IMR-90 (cell line): ENCODE results near the gene NOXA1. TPM values are rescaled to one million over a fixed set of nuclear protein-coding genes. Genes with fewer than 3 reads are reported as not detected.
"Not testable (repeated sequence)": the region's sequence is repeated elsewhere in the genome, so short reads cannot be mapped to it uniquely, and the experiment has no call there.

Source experiments
- ATAC-seq: fragments of 200-7000 bp; cut with Tn5 transposase; 2 replicates; pipeline ENCODE4 v1.9.1; 2020; ENCODE audit warnings: low read depth, mild to moderate bottlenecking, moderate library complexity
- BruUV-seq: library from RNA; stranded (reverse); fragments of 400-500 nt; replicated peaks from 2 replicates; lab custom pipeline; 2021; lab: Mats Ljungman, UMichigan
- CTCF ChIA-PET: fragments of 300-600 bp; formaldehyde crosslinking; extraction: SDS; loops from one replicate; lab custom pipeline; 2021; ENCODE audit warnings: antibody characterized with exemption; lab: Yijun Ruan, JAX
- POLR2A ChIA-PET: fragments of 300-600 bp; sonication (Branson Sonifier 250); formaldehyde crosslinking; loops from one replicate; lab custom pipeline; 2022; ENCODE audit warnings: antibody characterized with exemption; ENCODE audit not compliant: unreplicated experiment; lab: Charles Lee
- DNase-seq: peaks from one replicate; pipeline ENCODE4 v3.0.0; 2013
- H2AFZ ChIP-seq: replicated peaks from 2 replicates; pipeline ENCODE3; 2013; ENCODE audit warnings: low read length, mild to moderate bottlenecking; ENCODE audit not compliant: poor library complexity
- H2AK5ac ChIP-seq: 2 replicates; pipeline ENCODE4 v1.6.1; 2013; ENCODE audit warnings: low read depth, low read length, inconsistent platforms
- H2AK9ac ChIP-seq: replicated peaks from 2 replicates; pipeline ENCODE3; 2013; ENCODE audit warnings: mild to moderate bottlenecking, low read depth, low read length, moderate library complexity; ENCODE audit not compliant: poor library complexity
- H2BK120ac ChIP-seq: 2 replicates; pipeline ENCODE4 v1.6.1; 2013; ENCODE audit warnings: low read depth, low read length, inconsistent platforms
- H2BK15ac ChIP-seq: 3 replicates; pipeline ENCODE4 v1.6.1; 2013; ENCODE audit warnings: low read depth, low read length, inconsistent platforms
- H2BK20ac ChIP-seq: 2 replicates; pipeline ENCODE4 v1.6.1; 2013; ENCODE audit warnings: low read depth, mild to moderate bottlenecking, inconsistent platforms, low read length, moderate library complexity
- H2BK5ac ChIP-seq: 2 replicates; pipeline ENCODE4 v1.6.1; 2013; ENCODE audit warnings: mild to moderate bottlenecking, low read depth, low read length, inconsistent platforms; ENCODE audit not compliant: poor library complexity, severe bottlenecking
- H3K14ac ChIP-seq: replicated peaks from 2 replicates; pipeline ENCODE4 v1.6.1; 2013; ENCODE audit warnings: low read depth, low read length, inconsistent platforms
- H3K18ac ChIP-seq: 2 replicates; pipeline ENCODE4 v1.6.1; 2013; ENCODE audit warnings: low read depth, low read length, control low read depth
- H3K23ac ChIP-seq: 2 replicates; pipeline ENCODE4 v1.6.1; 2013; ENCODE audit warnings: low read depth, low read length, inconsistent platforms
- H3K27ac ChIP-seq: 2 replicates; pipeline ENCODE4 v1.5.1; 2013; ENCODE audit warnings: mild to moderate bottlenecking, control low read depth, low read length; ENCODE audit not compliant: insufficient read depth
- H3K27me3 ChIP-seq: 2 replicates; pipeline ENCODE4 v1.6.1; 2013; ENCODE audit warnings: low read length; ENCODE audit not compliant: control insufficient read depth, insufficient read depth
- H3K36me3 ChIP-seq: 2 replicates; pipeline ENCODE4 v1.6.1; 2013; ENCODE audit warnings: low read length, mixed read lengths; ENCODE audit not compliant: control insufficient read depth, insufficient read depth
- H3K4ac ChIP-seq: 2 replicates; pipeline ENCODE4 v1.6.1; 2013; ENCODE audit warnings: low read depth, low read length, inconsistent platforms
- H3K4me1 ChIP-seq: 2 replicates; pipeline ENCODE4 v1.6.1; 2013; ENCODE audit warnings: low read length, mixed read lengths; ENCODE audit not compliant: control insufficient read depth, insufficient read depth
- H3K4me2 ChIP-seq: 2 replicates; pipeline ENCODE4 v1.6.1; 2013; ENCODE audit warnings: low read depth, mild to moderate bottlenecking, control low read depth, low read length, moderate library complexity
- H3K4me3 ChIP-seq: 2 replicates; pipeline ENCODE4 v1.5.1; 2013; ENCODE audit warnings: low read depth, mild to moderate bottlenecking, control low read depth, low read length, moderate library complexity; ENCODE audit not compliant: insufficient read depth
- H3K56ac ChIP-seq: 2 replicates; pipeline ENCODE4 v1.6.1; 2013; ENCODE audit warnings: low read length, inconsistent platforms; ENCODE audit not compliant: insufficient read depth; ENCODE audit errors: extremely low read depth
- H3K79me1 ChIP-seq, 2 experiments: 2 replicates each; pipeline ENCODE4 v1.6.1; 2013; ENCODE audit warnings: low read length in 2 of 2, inconsistent platforms in 1 of 2, low read depth in 1 of 2
- H3K9ac ChIP-seq: 2 replicates; pipeline ENCODE4 v1.6.1; 2013; ENCODE audit warnings: low read depth, low read length, control low read depth
- H3K9me1 ChIP-seq: 2 replicates; pipeline ENCODE4 v1.6.1; 2013; ENCODE audit warnings: low read length, inconsistent platforms; ENCODE audit not compliant: insufficient read depth
- H3K9me3 ChIP-seq: 2 replicates; pipeline ENCODE4 v1.6.1; 2013; ENCODE audit warnings: low read length; ENCODE audit not compliant: control insufficient read depth, insufficient read depth
- H4K20me1 ChIP-seq: 2 replicates; pipeline ENCODE4 v1.6.1; 2013; ENCODE audit warnings: low read length, inconsistent platforms; ENCODE audit not compliant: insufficient read depth
- H4K5ac ChIP-seq: 2 replicates; pipeline ENCODE4 v1.6.1; 2013; ENCODE audit warnings: mild to moderate bottlenecking, low read depth, low read length, control low read depth
- H4K8ac ChIP-seq, 2 experiments: 2 replicates each; pipeline ENCODE4 v1.6.1; 2013; ENCODE audit warnings: low read depth in 2 of 2, low read length in 2 of 2, control low read depth in 1 of 2, inconsistent platforms in 1 of 2
- H4K91ac ChIP-seq: 2 replicates; pipeline ENCODE4 v1.6.1; 2013; ENCODE audit warnings: low read depth, low read length, inconsistent platforms; ENCODE audit not compliant: insufficient read depth
- RAD21 ChIP-seq: IDR thresholded peaks from 2 replicates; pipeline ENCODE4 v1.6.1; 2012; ENCODE audit warnings: low read length, improper control_type of control experiment
- SMC3 ChIP-seq: fragments of 150-350 bp; IDR thresholded peaks from 2 replicates; pipeline ENCODE4 v1.6.1; 2016; ENCODE audit warnings: low read depth, mild to moderate bottlenecking, antibody characterized with exemption, low read length, moderate library complexity
- WGBS, 2 experiments: methylation state at CpG; one replicate each; pipeline versions ENCODE4 v1.1.5 to v1.1.7; 2013; ENCODE audit warnings: missing lambda C conversion rate in 2 of 2; ENCODE audit not compliant: insufficient read length in 1 of 2; ENCODE audit errors: extremely low coverage in 2 of 2; 5-methylcytosine and 5-hydroxymethylcytosine counted together
- dilution Hi-C: fragments of 300-500 bp; cut with HindIII; formaldehyde crosslinking; loops from one replicate; pipeline ENCODE4 v1.14.3; 2018; ENCODE audit warnings: low sequenced_read_pairs; ENCODE audit not compliant: unreplicated experiment
- in situ Hi-C: fragments of 300-500 bp; cut with MboI; formaldehyde crosslinking; loops from 3 replicates; pipeline ENCODE4 v1.14.3; 2019; ENCODE audit warnings: low sequenced_read_pairs, inconsistent platforms, mixed read lengths
- intact Hi-C: fragments of 100-400 bp; cut with micrococcal nuclease; formaldehyde crosslinking; loops from 2 replicates; pipeline ENCODE4 v1.10.0; 2022
- polyA plus RNA-seq, 3 experiments: library from polyadenylated mRNA; depleted of rRNA; stranded (reverse); fragments of >200 nt; gene quantifications; 2 replicates each; pipeline ENCODE4 v1.2.3, GENCODE V29; 2012; ENCODE audit warnings: low replicate concordance in 1 of 3
- total RNA-seq: library from RNA; depleted of rRNA; stranded (reverse); fragments of >200 nt; gene quantifications from 2 replicates; pipeline ENCODE4 v1.2.3, GENCODE V29; 2012

Gene NOXA1
- total and polyA plus RNA-seq, 2 of the 4 experiments (the other 2 are of a cell fraction), result 0.17 TPM; not detected in 1

GRCh38 chr9:137409515-137409914, 13.7 kb upstream of the NOXA1 start:
- no peak overlapping the region for H3K56ac ChIP-seq
- H3K23ac ChIP-seq, result no peak overlapping the region
- TF ChIP-seq SMC3 (no peak), RAD21 (no peak)
- H2BK20ac ChIP-seq, result peak overlapping the region; percentile 16; the same call in 1 of the 2 replicates
- WGBS, 2 experiments, result 89% methylated on average over 7 of the region's 11 CpGs; no CpG with 5 or more reads in 1 of the 2 experiments
- no peak overlapping the region for H2BK120ac ChIP-seq
- H3K4me1 ChIP-seq, result peaks cover 29% of the 10 kb centered on the region
- no TSS peak for BruUV-seq
- H4K8ac ChIP-seq, result no peak overlapping the region
- no peak overlapping the region for H4K91ac ChIP-seq
- H3K4me2 ChIP-seq, result no peak overlapping the region
- no peak overlapping the region for H3K4ac ChIP-seq
- no peak overlapping the region for H2BK15ac ChIP-seq
- H3K4me3 ChIP-seq, result no peak overlapping the region
- intact Hi-C loops, result no loop called here
- H2AK5ac ChIP-seq, result no peak overlapping the region
- H3K9me3 ChIP-seq, result no peaks in the 10 kb centered on the region
- no peaks in the 10 kb centered on the region for H3K27me3 ChIP-seq
- no peak for DNase-seq
- H3K18ac ChIP-seq, result no peak overlapping the region
- H3K9me1 ChIP-seq, result peaks cover 9% of the 10 kb centered on the region
- dilution Hi-C loops, result no loop called here
- no peak overlapping the region for H2AK9ac ChIP-seq
- CTCF ChIA-PET, result no interaction called here
- H4K5ac ChIP-seq, result no peak overlapping the region
- H2BK5ac ChIP-seq, result no peak overlapping the region
- no peaks in the 10 kb centered on the region for H4K20me1 ChIP-seq
- in situ Hi-C loops, result no loop called here
- no peak overlapping the region for H3K9ac ChIP-seq
- H3K27ac ChIP-seq, result no peak overlapping the region
- H2AFZ ChIP-seq, result no peak overlapping the region
- no peak overlapping the region for H3K14ac ChIP-seq
- H3K36me3 ChIP-seq, result no peaks in the 10 kb centered on the region
- POLR2A ChIA-PET, result no interaction called here
- no peak for ATAC-seq
- H3K79me1 ChIP-seq, result peaks cover 11 to 29% of the 10 kb centered on the region in 2 experiments

- H3K23ac ChIP-seq, H3K27me3 ChIP-seq, BruUV-seq, H3K4me3 ChIP-seq, H2AFZ ChIP-seq, DNase-seq, H3K9ac ChIP-seq, CTCF ChIA-PET, H3K9me1 ChIP-seq, H3K36me3 ChIP-seq, in situ Hi-C loops, H3K18ac ChIP-seq, H4K20me1 ChIP-seq, H2AK9ac ChIP-seq, H4K8ac ChIP-seq, H2BK15ac ChIP-seq, H4K5ac ChIP-seq, H3K9me3 ChIP-seq, ATAC-seq, H3K14ac ChIP-seq, dilution Hi-C loops, H3K4me2 ChIP-seq, POLR2A ChIA-PET, H3K56ac ChIP-seq, H2BK120ac ChIP-seq, intact Hi-C loops, H3K27ac ChIP-seq, H3K4ac ChIP-seq: not testable (repeated sequence)
- Histone ChIP-seq H3K4me1 (peaks cover 29% of the 10 kb centered on the region), H3K79me1 (peaks cover 11 to 35% of the 10 kb centered on the region in 2 experiments), H4K91ac (peak overlapping the region; percentile 41; the same call in 1 of the 2 replicates), H2AK5ac (peak overlapping the region; percentile 68; the same call in 1 of the 2 replicates), H2BK5ac (peak overlapping the region; percentile 29), H2BK20ac (0 out of 2 replicates have a peak overlapping the region, but pooled peaks have one; percentile 60)
- 78% methylated on average over 6 of the region's 18 CpGs; no CpG with 5 or more reads in 1 of the 2 experiments for WGBS, 2 experiments
Observed at GRCh38 chr9:137410236-137410890, 12.8 kb upstream of the NOXA1 start.
